K562 (cell line): ENCODE results near the gene HAT1. TPM values are rescaled to one million over a fixed set of nuclear protein-coding genes. Genes with fewer than 3 reads are reported as not detected.

ENCODE experiments used
- ATAC-seq: fragments of 200-7000 bp; cut with Tn5 transposase; 3 replicates; pipeline ENCODE4 v1.9.1; 2020; ENCODE audit warnings: moderate library complexity
- BruUV-seq: library from RNA; stranded (reverse); fragments of 400-500 nt; replicated peaks from 2 replicates; lab custom pipeline; 2021; lab: Mats Ljungman, UMichigan
- CTCF ChIA-PET: fragments of 300-600 bp; formaldehyde crosslinking; extraction: SDS; loops from one replicate; lab custom pipeline; 2021; ENCODE audit warnings: low intra/inter-chr PET ratio; lab: Yijun Ruan, JAX
- POLR2A ChIA-PET: fragments of 300-600, 350-650 bp; sonication (Branson Sonifier 250); formaldehyde crosslinking; extraction: SDS; loops from one replicate; lab custom pipeline; 2021; ENCODE audit warnings: antibody characterized with exemption, inconsistent platforms; lab: Yijun Ruan, JAX
- DNase-seq, 4 experiments: peaks; one replicate each; pipeline versions ENCODE4 v3.0.0 to v3.0.0-alpha.2; 2011 to 2018; ENCODE audit warnings: low spot score in 3 of 4, mixed read lengths in 3 of 4; ENCODE audit errors: extremely low read depth in 1 of 4
- FAIRE-seq: peaks from 2 replicates; lab custom pipeline; 2011; peaks lifted over from hg19 to GRCh38; lab: Jason Lieb, UNC
- H2AFZ ChIP-seq: 2 replicates; pipeline ENCODE4 v1.6.0; 2011; ENCODE audit warnings: low read depth, low read length, control low read depth, inconsistent platforms
- H3K27ac ChIP-seq: fragments of 200-600 bp; 3 replicates; pipeline ENCODE4 v1.8.0; 2011; ENCODE audit warnings: low read depth, mild to moderate bottlenecking, control low read depth, inconsistent platforms, low read length, moderate library complexity, mixed read lengths; ENCODE audit errors: extremely low read depth
- H3K27me3 ChIP-seq, 2 experiments: fragments of 300-600 bp in 1 of 2; 2 replicates in 1 of 2; 3 replicates in 1 of 2; pipeline versions ENCODE4 v1.6.0 to v1.8.0; 2011; ENCODE audit warnings: inconsistent platforms in 2 of 2, low read length in 2 of 2, mild to moderate bottlenecking in 1 of 2, mixed read lengths in 1 of 2, moderate library complexity in 1 of 2; ENCODE audit not compliant: control insufficient read depth in 2 of 2, insufficient read depth in 2 of 2
- H3K36me3 ChIP-seq: fragments of 300-600 bp; 3 replicates; pipeline ENCODE4 v1.8.0; 2011; ENCODE audit warnings: mild to moderate bottlenecking, low read length, inconsistent platforms; ENCODE audit not compliant: control insufficient read depth, insufficient read depth
- H3K4me1 ChIP-seq, 2 experiments: fragments of 200-600 bp in 1 of 2; replicated peaks in 1 of 2; 2 replicates in 1 of 2; 3 replicates in 1 of 2; pipeline versions ENCODE4 v1.5.1 to v1.8.0; 2011; ENCODE audit warnings: inconsistent platforms in 2 of 2, low read length in 2 of 2, mild to moderate bottlenecking in 1 of 2, mixed read lengths in 1 of 2, moderate library complexity in 1 of 2; ENCODE audit not compliant: control insufficient read depth in 2 of 2, insufficient read depth in 2 of 2
- H3K4me2 ChIP-seq: 2 replicates; pipeline ENCODE4 v1.6.1; 2011; ENCODE audit warnings: low read length, control low read depth, inconsistent platforms, mixed read lengths; ENCODE audit not compliant: insufficient read depth
- H3K4me3 ChIP-seq: fragments of 200-600 bp; sonication (generic), shearing (Covaris generic); 2 replicates; pipeline ENCODE4 v1.5.1; 2016; ENCODE audit warnings: control low read depth, inconsistent platforms
- H3K79me2 ChIP-seq: fragments of 200-600 bp; 3 replicates; pipeline ENCODE4 v1.8.0; 2011; ENCODE audit warnings: low read length, inconsistent platforms; ENCODE audit not compliant: control insufficient read depth, insufficient read depth
- H3K9ac ChIP-seq, 2 experiments: 2 replicates each; pipeline versions ENCODE4 v1.6.0 to v1.6.1; 2011; ENCODE audit warnings: low read depth in 2 of 2, low read length in 2 of 2, control low read depth in 1 of 2, inconsistent platforms in 1 of 2, mild to moderate bottlenecking in 1 of 2, mixed read lengths in 1 of 2; ENCODE audit not compliant: insufficient read depth in 1 of 2
- H3K9me1 ChIP-seq: one replicate; pipeline ENCODE4 v1.6.0; 2011; ENCODE audit warnings: inconsistent platforms, mild to moderate bottlenecking, low read length, moderate library complexity; ENCODE audit not compliant: control insufficient read depth, insufficient read depth
- H3K9me3 ChIP-seq: replicated peaks from 2 replicates; pipeline ENCODE4 v1.5.1; 2011; ENCODE audit warnings: low read depth, low read length, inconsistent platforms; ENCODE audit not compliant: control insufficient read depth, insufficient read depth
- H4K20me1 ChIP-seq: replicated peaks from 2 replicates; pipeline ENCODE4 v1.6.1; 2011; ENCODE audit warnings: low read length, inconsistent platforms, mixed read lengths; ENCODE audit not compliant: control insufficient read depth, insufficient read depth
- ARID1B ChIP-seq: fragments of 450-650 bp; IDR thresholded peaks from 2 replicates; pipeline ENCODE4 v1.6.1; 2016; ENCODE audit warnings: antibody characterized with exemption, mild to moderate bottlenecking, inconsistent platforms
- ATF7 ChIP-seq: fragments of 450-650 bp; IDR thresholded peaks from 2 replicates; pipeline ENCODE4 v1.7.1; 2014; ENCODE audit warnings: mild to moderate bottlenecking, moderate library complexity
- CC2D1A ChIP-seq: fragments of 450-650 bp; IDR thresholded peaks from 2 replicates; pipeline ENCODE4 v1.6.1; 2017; ENCODE audit warnings: mild to moderate bottlenecking
- CREB5 ChIP-seq: fragments of 250-450 bp; sonication (Bioruptor Pico); IDR thresholded peaks from 2 replicates; pipeline ENCODE4 v1.5.0; 2020; ENCODE audit warnings: mild to moderate bottlenecking
- HBP1 ChIP-seq: fragments of 450-650 bp; formaldehyde crosslinking; IDR thresholded peaks from 2 replicates; pipeline ENCODE4 v1.4.0; 2022; ENCODE audit warnings: missing genetic modification characterization
- HDAC1 ChIP-seq, 2 experiments: fragments of 450-650 bp; IDR thresholded peaks; 2 replicates each; pipeline ENCODE4 v1.6.1; 2016 to 2017; ENCODE audit warnings: inconsistent platforms in 1 of 2, mild to moderate bottlenecking in 1 of 2, moderate library complexity in 1 of 2
- LARP7 ChIP-seq: fragments of 450-650 bp; IDR thresholded peaks from 2 replicates; pipeline ENCODE4 v1.6.1; 2016
- WGBS: fragments of 100-300 bp; shearing (Covaris generic); methylation state at CpG from one replicate; pipeline ENCODE4 v1.1.6; 2016; ENCODE audit warnings: low coverage, mixed read lengths; ENCODE audit not compliant: insufficient coverage; ENCODE audit errors: missing lambda C conversion rate; 5-methylcytosine and 5-hydroxymethylcytosine counted together
- in situ Hi-C: fragments of 300-500 bp; cut with MboI; formaldehyde crosslinking; loops from 4 replicates; pipeline ENCODE4 v1.15.0; 2018; ENCODE audit warnings: inconsistent platforms, mixed read lengths
- intact Hi-C: fragments of 100-400 bp; cut with micrococcal nuclease; formaldehyde crosslinking; loops from 2 replicates; pipeline ENCODE4 v1.14.2; 2022
- polyA plus RNA-seq, 8 experiments: library from polyadenylated mRNA; depleted of rRNA in 4 of 8; stranded (reverse) in 5 of 8; unstranded in 3 of 8; fragments of >200 nt; fragmentation: Nextera tagmentation in 2 of 8; fragmentation: Illumina TruSeq in 1 of 8; extraction: Ambion mirVana in 2 of 8; extraction: Trizol in 1 of 8; gene quantifications; 2 replicates each; pipeline versions ENCODE4 v1.2.1 to v1.2.3, GENCODE V29; 2011 to 2014; ENCODE audit warnings: inconsistent platforms in 1 of 8, missing spikeins in 1 of 8
- total RNA-seq, 7 experiments: library from RNA; depleted of rRNA in 6 of 7; stranded (reverse); fragments of >200 nt in 6 of 7; fragmentation: Illumina TruSeq in 2 of 7; extraction: Trizol in 2 of 7; gene quantifications; 2 replicates each; pipeline versions ENCODE4 v1.2.1 to v1.2.3, GENCODE V29; 2011 to 2021; ENCODE audit warnings: low replicate concordance in 1 of 7
- TF ChIP-seq, protein P1 (sequence below): fragments of 450-650 bp; formaldehyde crosslinking; conservative IDR thresholded peaks from 2 replicates; pipeline ENCODE4 v1.4.0; 2022; ENCODE audit warnings: mild to moderate bottlenecking, missing genetic modification characterization
- TF ChIP-seq, protein P2 (sequence below): IDR thresholded peaks from 2 replicates; pipeline ENCODE4 v1.6.1; 2016; ENCODE audit warnings: missing genetic modification characterization, missing compliant biosample characterization
- TF ChIP-seq, protein P3 (sequence below), 2 experiments: fragments of 450-650 bp in 1 of 2; IDR thresholded peaks; 2 replicates each; pipeline ENCODE4 v1.6.1; 2011 to 2017; ENCODE audit warnings: low read depth in 2 of 2, antibody characterized with exemption in 1 of 2, borderline replicate concordance in 1 of 2, low read length in 1 of 2, mild to moderate bottlenecking in 1 of 2, mixed read lengths in 1 of 2; ENCODE audit not compliant: control insufficient read depth in 1 of 2

HAT1 gene
- total and polyA plus RNA-seq, 9 of the 15 experiments (the other 6 are each of a cell fraction or from before 2014, with no cell fraction given): 125 to 384 (median 244) TPM

DNA sequence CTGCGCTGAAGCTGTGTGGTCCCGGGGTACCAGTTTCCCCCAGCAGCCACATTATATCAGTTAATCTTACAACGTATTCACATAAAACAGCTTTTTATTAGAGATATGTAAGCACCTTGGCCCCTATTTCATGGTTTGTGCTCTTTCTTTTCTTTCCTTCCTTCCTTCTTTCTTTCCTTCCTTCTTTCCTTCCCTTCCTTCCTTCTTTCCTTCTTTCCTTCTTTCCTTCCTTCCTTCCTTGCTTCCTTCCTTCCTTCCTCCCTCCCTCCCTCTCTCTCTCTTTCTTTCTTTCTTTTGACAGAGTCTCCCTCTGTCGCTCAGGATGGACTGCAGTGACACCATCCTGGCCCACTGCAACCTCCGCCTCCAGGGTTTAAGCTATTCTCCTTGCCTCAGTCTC, 73.8 kb downstream of the HAT1 start:
- in situ Hi-C loops: no loop called here
- TF ChIP-seq LARP7 (peak; percentile 59; the same call in 1 of the 2 replicates), HBP1 (0 out of 2 replicates have a peak, but pooled peaks have one; percentile 22), ARID1B (0 out of 2 replicates have a peak, but pooled peaks have one; percentile 13), CREB5 (CRISPR knock-in tag) (no peak), CC2D1A (0 out of 2 replicates have a peak, but pooled peaks have one; percentile 15), HDAC1 (IDR thresholded peaks at IDR 0.05) (0 out of 4 replicates have a peak, but pooled peaks of 1 of the 2 experiments have one; percentile 40), ATF7 (no peak)
- TF ChIP-seq, protein P1, sequence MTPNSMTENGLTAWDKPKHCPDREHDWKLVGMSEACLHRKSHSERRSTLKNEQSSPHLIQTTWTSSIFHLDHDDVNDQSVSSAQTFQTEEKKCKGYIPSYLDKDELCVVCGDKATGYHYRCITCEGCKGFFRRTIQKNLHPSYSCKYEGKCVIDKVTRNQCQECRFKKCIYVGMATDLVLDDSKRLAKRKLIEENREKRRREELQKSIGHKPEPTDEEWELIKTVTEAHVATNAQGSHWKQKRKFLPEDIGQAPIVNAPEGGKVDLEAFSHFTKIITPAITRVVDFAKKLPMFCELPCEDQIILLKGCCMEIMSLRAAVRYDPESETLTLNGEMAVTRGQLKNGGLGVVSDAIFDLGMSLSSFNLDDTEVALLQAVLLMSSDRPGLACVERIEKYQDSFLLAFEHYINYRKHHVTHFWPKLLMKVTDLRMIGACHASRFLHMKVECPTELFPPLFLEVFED (CRISPR knock-in tag): 0 out of 2 replicates have a peak, but pooled peaks have one; percentile 28
- TF ChIP-seq, protein P2, sequence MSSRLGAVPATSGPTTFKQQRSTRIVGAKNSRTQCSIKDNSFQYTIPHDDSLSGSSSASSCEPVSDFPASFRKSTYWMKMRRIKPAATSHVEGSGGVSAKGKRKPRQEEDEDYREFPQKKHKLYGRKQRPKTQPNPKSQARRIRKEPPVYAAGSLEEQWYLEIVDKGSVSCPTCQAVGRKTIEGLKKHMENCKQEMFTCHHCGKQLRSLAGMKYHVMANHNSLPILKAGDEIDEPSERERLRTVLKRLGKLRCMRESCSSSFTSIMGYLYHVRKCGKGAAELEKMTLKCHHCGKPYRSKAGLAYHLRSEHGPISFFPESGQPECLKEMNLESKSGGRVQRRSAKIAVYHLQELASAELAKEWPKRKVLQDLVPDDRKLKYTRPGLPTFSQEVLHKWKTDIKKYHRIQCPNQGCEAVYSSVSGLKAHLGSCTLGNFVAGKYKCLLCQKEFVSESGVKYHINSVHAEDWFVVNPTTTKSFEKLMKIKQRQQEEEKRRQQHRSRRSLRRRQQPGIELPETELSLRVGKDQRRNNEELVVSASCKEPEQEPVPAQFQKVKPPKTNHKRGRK (tag): peak; percentile 91
- TF ChIP-seq, protein P3, sequence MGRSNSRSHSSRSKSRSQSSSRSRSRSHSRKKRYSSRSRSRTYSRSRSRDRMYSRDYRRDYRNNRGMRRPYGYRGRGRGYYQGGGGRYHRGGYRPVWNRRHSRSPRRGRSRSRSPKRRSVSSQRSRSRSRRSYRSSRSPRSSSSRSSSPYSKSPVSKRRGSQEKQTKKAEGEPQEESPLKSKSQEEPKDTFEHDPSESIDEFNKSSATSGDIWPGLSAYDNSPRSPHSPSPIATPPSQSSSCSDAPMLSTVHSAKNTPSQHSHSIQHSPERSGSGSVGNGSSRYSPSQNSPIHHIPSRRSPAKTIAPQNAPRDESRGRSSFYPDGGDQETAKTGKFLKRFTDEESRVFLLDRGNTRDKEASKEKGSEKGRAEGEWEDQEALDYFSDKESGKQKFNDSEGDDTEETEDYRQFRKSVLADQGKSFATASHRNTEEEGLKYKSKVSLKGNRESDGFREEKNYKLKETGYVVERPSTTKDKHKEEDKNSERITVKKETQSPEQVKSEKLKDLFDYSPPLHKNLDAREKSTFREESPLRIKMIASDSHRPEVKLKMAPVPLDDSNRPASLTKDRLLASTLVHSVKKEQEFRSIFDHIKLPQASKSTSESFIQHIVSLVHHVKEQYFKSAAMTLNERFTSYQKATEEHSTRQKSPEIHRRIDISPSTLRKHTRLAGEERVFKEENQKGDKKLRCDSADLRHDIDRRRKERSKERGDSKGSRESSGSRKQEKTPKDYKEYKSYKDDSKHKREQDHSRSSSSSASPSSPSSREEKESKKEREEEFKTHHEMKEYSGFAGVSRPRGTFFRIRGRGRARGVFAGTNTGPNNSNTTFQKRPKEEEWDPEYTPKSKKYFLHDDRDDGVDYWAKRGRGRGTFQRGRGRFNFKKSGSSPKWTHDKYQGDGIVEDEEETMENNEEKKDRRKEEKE (IDR thresholded peaks at IDR 0.05; ENCODE audit: borderline replicate concordance in 1 of 2, control insufficient read depth in 1 of 2, low read depth in 2 of 2, low read length in 1 of 2): 0 out of 4 replicates have a peak, but pooled peaks of 1 of the 2 experiments have one; percentile 54

More for the DNA sequence above, 73.8 kb downstream of the HAT1 start:
- no peak for ATAC-seq
- DNase-seq: no peak
- WGBS: 82% methylated on average over 5 of the region's 5 CpGs
- no peaks in the 10 kb centered on the region for H3K9me3 ChIP-seq
- no peak overlapping the region for H2AFZ ChIP-seq
- no peak overlapping the region for H3K27ac ChIP-seq
- BruUV-seq: no TSS peak
- POLR2A ChIA-PET: no interaction called here
- no peak overlapping the region for H3K4me3 ChIP-seq
- no peaks in the 10 kb centered on the region for H3K9me1 ChIP-seq
- no peaks in the 10 kb centered on the region for H4K20me1 ChIP-seq
- peaks cover 6 to 13% of the 10 kb centered on the region in 2 experiments; a peak in 4 of 5 replicates for H3K4me1 ChIP-seq
- intact Hi-C loops: loop anchor here (10.0 kb wide), 1 partner anchor 291 kb away; no protein-coding TSS in a partner anchor
- no peak overlapping the region for H3K9ac ChIP-seq
- no peak overlapping the region for H3K4me2 ChIP-seq
- H3K79me2 ChIP-seq: peaks cover 15% of the 10 kb centered on the region; the same call in 2 of the 3 replicates
- FAIRE-seq: no peak
- CTCF ChIA-PET: no interaction called here
- H3K36me3 ChIP-seq: no peaks in the 10 kb centered on the region
- H3K27me3 ChIP-seq: no peaks in the 10 kb centered on the region
